H9 (cell line): Measurements from ENCODE around the gene TMC8. TPM values are rescaled to one million over a fixed set of nuclear protein-coding genes. Genes with fewer than 3 reads are reported as not detected.

Experiments used
- DNase-seq: peaks from one replicate; pipeline ENCODE4 v3.0.0-alpha.2; 2017
- H2AFZ ChIP-seq: one replicate; pipeline ENCODE4 v1.6.1; 2013; ENCODE audit warnings: mild to moderate bottlenecking, low read length, control low read depth, moderate library complexity
- H2AK5ac ChIP-seq: 2 replicates; pipeline ENCODE4 v1.6.1; 2013; ENCODE audit warnings: low read length, control low read depth, mixed read lengths; ENCODE audit not compliant: insufficient read length
- H2BK120ac ChIP-seq: one replicate; pipeline ENCODE4 v1.6.1; 2013; ENCODE audit warnings: low read depth, mild to moderate bottlenecking, low read length, control low read depth, inconsistent platforms; ENCODE audit not compliant: poor library complexity, severe bottlenecking
- H2BK12ac ChIP-seq: 2 replicates; pipeline ENCODE4 v1.6.1; 2013; ENCODE audit warnings: low read length, control low read depth, mixed read lengths, low read depth; ENCODE audit not compliant: insufficient read length
- H2BK15ac ChIP-seq: 2 replicates; pipeline ENCODE4 v1.6.1; 2013; ENCODE audit warnings: low read depth, low read length, control low read depth
- H2BK20ac ChIP-seq: one replicate; pipeline ENCODE4 v1.6.1; 2013; ENCODE audit warnings: low read depth, mild to moderate bottlenecking, low read length, control low read depth, inconsistent platforms; ENCODE audit not compliant: poor library complexity, severe bottlenecking
- H2BK5ac ChIP-seq: 2 replicates; pipeline ENCODE4 v1.6.1; 2013; ENCODE audit warnings: low read length, control low read depth, mixed read lengths; ENCODE audit not compliant: insufficient read length
- H3K14ac ChIP-seq: 2 replicates; pipeline ENCODE4 v1.6.1; 2013; ENCODE audit warnings: low read length, control low read depth; ENCODE audit not compliant: insufficient read depth
- H3K18ac ChIP-seq: 2 replicates; pipeline ENCODE4 v1.6.1; 2013; ENCODE audit warnings: low read depth, mild to moderate bottlenecking, mixed read lengths, low read length, control low read depth; ENCODE audit not compliant: insufficient read length
- H3K23ac ChIP-seq: 2 replicates; pipeline ENCODE4 v1.6.1; 2013; ENCODE audit warnings: low read length, control low read depth, mixed read lengths, low read depth; ENCODE audit not compliant: insufficient read length
- H3K23me2 ChIP-seq: 2 replicates; pipeline ENCODE4 v1.6.1; 2013; ENCODE audit warnings: low read depth, mild to moderate bottlenecking, mixed read lengths, low read length, control low read depth; ENCODE audit not compliant: insufficient read length, poor library complexity, severe bottlenecking
- H3K27ac ChIP-seq: 2 replicates; pipeline ENCODE4 v1.5.1; 2013; ENCODE audit warnings: low read length, control low read depth, mixed read lengths, low read depth; ENCODE audit not compliant: insufficient read length
- H3K27me3 ChIP-seq: 2 replicates; pipeline ENCODE4 v1.6.1; 2013; ENCODE audit warnings: low read length, control low read depth, inconsistent platforms; ENCODE audit not compliant: insufficient read depth
- H3K4ac ChIP-seq: 2 replicates; pipeline ENCODE4 v1.6.1; 2013; ENCODE audit warnings: low read depth, mild to moderate bottlenecking, control low read depth, inconsistent platforms, low read length, moderate library complexity
- H3K4me1 ChIP-seq: 2 replicates; pipeline ENCODE4 v1.6.1; 2013; ENCODE audit warnings: low read length, control low read depth, inconsistent platforms; ENCODE audit not compliant: insufficient read depth
- H3K4me2 ChIP-seq: 2 replicates; pipeline ENCODE4 v1.6.1; 2013; ENCODE audit warnings: low read length, control low read depth, mixed read lengths; ENCODE audit not compliant: insufficient read length, insufficient read depth
- H3K56ac ChIP-seq: 2 replicates; pipeline ENCODE4 v1.6.1; 2013; ENCODE audit warnings: low read depth, mild to moderate bottlenecking, mixed read lengths, low read length, control low read depth; ENCODE audit not compliant: insufficient read length
- H3K79me1 ChIP-seq: 2 replicates; pipeline ENCODE4 v1.6.1; 2013; ENCODE audit warnings: low read depth, mild to moderate bottlenecking, moderate library complexity, low read length, control low read depth, inconsistent platforms; ENCODE audit not compliant: insufficient read depth, poor library complexity, severe bottlenecking
- H3K79me2 ChIP-seq: 2 replicates; pipeline ENCODE4 v1.6.1; 2013; ENCODE audit warnings: low read length, control low read depth, inconsistent platforms; ENCODE audit not compliant: insufficient read depth
- H3K9ac ChIP-seq: 2 replicates; pipeline ENCODE4 v1.6.1; 2013; ENCODE audit warnings: low read length, control low read depth, mixed read lengths; ENCODE audit not compliant: insufficient read length; ENCODE audit errors: extremely low read depth
- H3K9me3 ChIP-seq: one replicate; pipeline ENCODE4 v1.6.1; 2013; ENCODE audit warnings: low read depth, low read length, inconsistent platforms; ENCODE audit not compliant: control insufficient read depth
- H3T11ph ChIP-seq: one replicate; pipeline ENCODE4 v1.6.1; 2013; ENCODE audit warnings: mild to moderate bottlenecking, low read length, control low read depth, inconsistent platforms
- H4K20me1 ChIP-seq: one replicate; pipeline ENCODE4 v1.6.1; 2013; ENCODE audit not compliant: control insufficient read depth, insufficient read length, insufficient read depth
- H4K5ac ChIP-seq: 2 replicates; pipeline ENCODE4 v1.6.1; 2013; ENCODE audit warnings: low read depth, mild to moderate bottlenecking, mixed read lengths, low read length, control low read depth; ENCODE audit not compliant: insufficient read length
- H4K8ac ChIP-seq: replicated peaks from 2 replicates; pipeline ENCODE4 v1.6.1; 2013; ENCODE audit warnings: low read length, control low read depth, mixed read lengths, low read depth; ENCODE audit not compliant: insufficient read length
- H4K91ac ChIP-seq: 2 replicates; pipeline ENCODE4 v1.6.1; 2013; ENCODE audit warnings: low read depth, mild to moderate bottlenecking, moderate library complexity, mixed read lengths, low read length, control low read depth; ENCODE audit not compliant: insufficient read length
- H3K27ac Mint-ChIP-seq, 3 experiments: 2 replicates in 2 of 3; 3 replicates in 1 of 3; pipeline ENCODE4 v1.8.0; 2020 to 2021; ENCODE audit warnings: mixed read lengths in 3 of 3, mild to moderate bottlenecking in 1 of 3, moderate library complexity in 1 of 3
- H3K27me3 Mint-ChIP-seq: 2 replicates; pipeline ENCODE4 v1.8.0; 2021; ENCODE audit warnings: low read depth, mild to moderate bottlenecking, moderate library complexity, mixed read lengths
- H3K36me3 Mint-ChIP-seq, 3 experiments: 2 replicates in 2 of 3; 3 replicates in 1 of 3; pipeline ENCODE4 v1.8.0; 2020 to 2021; ENCODE audit warnings: low read depth in 3 of 3, mixed read lengths in 3 of 3; ENCODE audit not compliant: insufficient read depth in 1 of 3
- H3K4me1 Mint-ChIP-seq, 2 experiments: 2 replicates each; pipeline ENCODE4 v1.8.0; 2020; ENCODE audit warnings: mixed read lengths in 2 of 2
- H3K4me3 Mint-ChIP-seq, 2 experiments: 2 replicates in 1 of 2; 3 replicates in 1 of 2; pipeline ENCODE4 v1.8.0; 2020 to 2021; ENCODE audit warnings: mild to moderate bottlenecking in 2 of 2, mixed read lengths in 2 of 2, moderate library complexity in 1 of 2
- H3K9me3 Mint-ChIP-seq, 2 experiments: 2 replicates in 1 of 2; 3 replicates in 1 of 2; pipeline ENCODE4 v1.8.0; 2020; ENCODE audit warnings: mild to moderate bottlenecking in 2 of 2, mixed read lengths in 2 of 2, moderate library complexity in 1 of 2
- CTCF ChIP-seq: fragments of 200-600 bp; sonication (generic); conservative IDR thresholded peaks from 3 replicates; pipeline ENCODE4 v1.8.0; 2021; ENCODE audit warnings: antibody characterized with exemption, mild to moderate bottlenecking
- WGBS: extraction: QIAGEN DNeasy Blood & Tissue Kit; methylation state at CpG from one replicate; pipeline ENCODE4 v1.1.7; 2013; ENCODE audit warnings: missing lambda C conversion rate, low lambda C conversion rate, mixed read lengths; ENCODE audit not compliant: insufficient read length; ENCODE audit errors: extremely low coverage; 5-methylcytosine and 5-hydroxymethylcytosine counted together
- total RNA-seq: library from RNA; stranded (reverse); gene quantifications from 2 replicates; pipeline ENCODE4 v1.2.1, GENCODE V29; 2021

Gene TMC8
- total RNA-seq, 1 experiment from 2014 or later, result 1.0 TPM

- Histone ChIP-seq H2BK5ac (no peak overlapping the region), H3K27ac (no peak overlapping the region), H2BK20ac (no peak overlapping the region), H3K14ac (no peak overlapping the region), H3K9me3 (no peaks in the 10 kb centered on the region), H2BK12ac (no peak overlapping the region), H3K9ac (no peak overlapping the region), H4K91ac (no peak overlapping the region), H4K8ac (no peak overlapping the region), H3K27me3 (no peaks in the 10 kb centered on the region), H2BK15ac (no peak overlapping the region), H2BK120ac (no peak overlapping the region), H3T11ph (no peak overlapping the region), H2AK5ac (no peak overlapping the region), H3K18ac (no peak overlapping the region), H3K23ac (no peak overlapping the region), H4K20me1 (no peaks in the 10 kb centered on the region), H2AFZ (no peak overlapping the region), H3K4ac (no peak overlapping the region), H4K5ac (no peak overlapping the region), H3K23me2 (no peaks in the 10 kb centered on the region), H3K79me2 (no peaks in the 10 kb centered on the region), H3K4me2 (no peak overlapping the region), H3K4me1 (no peaks in the 10 kb centered on the region), H3K79me1 (no peaks in the 10 kb centered on the region), H3K56ac (no peak overlapping the region)
- no CpG with 5 or more reads among the region's 13 CpGs for WGBS
- Mint-ChIP-seq H3K9me3 (no peaks in the 10 kb centered on the region), H3K4me3 (no peak overlapping the region), H3K4me1 (no peaks in the 10 kb centered on the region), H3K27ac (no peak overlapping the region), H3K36me3 (peaks cover 7 to 32% (median 22%) of the 10 kb centered on the region in 3 experiments), H3K27me3 (no peaks in the 10 kb centered on the region)
- TF ChIP-seq CTCF, result no peak
- no peak for DNase-seq
Measured at GRCh38 chr17:78120537-78120936, 10.0 kb upstream of the TMC8 start.
